HUDEP-2 (cell line): ENCODE measurements around the gene EHD2.
A peak's percentile ranks its signal among the peaks of the same experiment; 100 is the strongest.

ENCODE experiments used
- DNase-seq, 76 experiments: peaks; one replicate each; lab custom pipeline; 2025; ENCODE audit not compliant: unreplicated experiment in 76 of 76; lab: John Stamatoyannopoulos, UW

Gene EHD2

DNA sequence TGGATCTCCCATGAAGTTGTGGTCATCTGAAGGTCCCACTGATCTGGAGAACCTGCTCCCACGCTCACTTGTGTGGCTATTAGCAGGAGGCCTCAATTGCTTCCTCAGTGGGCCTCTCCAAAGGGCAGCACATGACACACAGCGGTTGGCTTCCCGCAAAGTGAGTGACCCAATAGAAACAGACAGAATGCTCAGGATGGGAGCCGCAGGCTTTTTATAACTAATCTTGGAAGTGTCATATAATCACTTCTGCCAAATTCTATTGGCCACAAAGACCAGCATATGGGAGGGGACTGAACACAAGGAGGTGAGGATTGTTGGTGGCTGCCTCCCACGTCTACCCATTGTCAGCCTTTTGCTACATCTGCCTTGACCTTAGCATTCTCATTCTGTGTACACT, 22.1 kb upstream of the EHD2 start:
- no peak for DNase-seq

DNA sequence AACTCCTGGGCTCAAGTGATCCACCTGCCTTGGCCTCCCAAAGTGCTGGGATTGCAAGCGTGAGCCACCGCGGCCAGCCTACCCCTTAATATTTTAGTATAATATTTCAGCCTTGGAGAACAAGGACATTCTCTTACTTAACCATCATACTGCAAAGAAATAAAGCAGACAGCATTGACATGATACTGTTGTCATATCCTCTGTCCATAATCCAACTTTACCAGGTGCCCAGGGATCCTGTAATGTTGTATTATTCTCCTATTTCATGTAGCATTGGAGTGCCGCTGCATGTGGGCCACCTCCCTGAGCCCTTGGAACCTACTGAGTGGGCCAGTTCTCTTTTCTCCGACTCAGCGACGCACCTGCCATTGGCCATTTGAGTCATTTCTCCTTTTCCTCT, 21.4 kb upstream of the EHD2 start:
- DNase-seq = no peak

DNA sequence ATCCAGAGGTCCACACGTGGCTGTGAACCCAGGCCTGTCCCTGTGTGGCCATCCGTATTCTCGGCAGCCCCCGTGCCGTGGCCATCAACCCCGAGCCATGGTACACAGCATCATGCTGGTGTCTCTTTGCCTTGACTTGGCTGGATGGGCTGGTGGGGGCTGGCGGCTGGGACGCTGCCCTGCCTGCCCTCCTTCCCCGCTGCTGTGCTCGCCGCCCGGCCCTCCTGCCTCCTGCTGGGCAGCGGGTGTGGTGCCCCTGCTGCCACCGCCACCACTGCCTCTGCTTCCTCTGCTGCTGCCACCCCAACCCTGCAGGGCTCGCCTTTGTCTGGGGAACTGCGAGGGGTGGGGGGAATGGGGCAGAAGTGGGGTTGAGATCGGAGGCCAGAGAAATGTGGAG, 19.7 kb upstream of the EHD2 start:
- DNase-seq = peak in 1 of 76 experiments; percentile 9

DNA sequence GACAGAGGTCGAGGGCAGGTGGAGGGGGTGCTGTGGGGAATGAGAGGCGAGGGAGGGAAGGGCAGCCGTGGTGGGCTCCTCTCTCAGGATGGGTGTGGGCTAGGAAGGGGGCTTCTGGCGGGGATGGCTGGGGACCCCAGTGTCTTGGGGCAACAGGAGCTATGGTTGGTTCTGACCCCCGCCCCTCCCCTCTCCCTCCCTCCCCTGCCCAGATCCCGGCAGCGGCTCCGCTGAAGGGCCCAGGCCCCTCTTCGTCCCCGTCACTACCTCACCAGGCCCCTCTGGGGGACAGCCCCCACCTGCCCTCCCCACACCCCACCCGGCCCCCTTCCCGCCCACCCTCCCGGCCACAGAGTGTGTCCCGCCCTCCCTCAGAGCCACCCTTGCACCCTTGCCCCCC, 19.3 kb upstream of the EHD2 start:
- DNase-seq = no peak

DNA sequence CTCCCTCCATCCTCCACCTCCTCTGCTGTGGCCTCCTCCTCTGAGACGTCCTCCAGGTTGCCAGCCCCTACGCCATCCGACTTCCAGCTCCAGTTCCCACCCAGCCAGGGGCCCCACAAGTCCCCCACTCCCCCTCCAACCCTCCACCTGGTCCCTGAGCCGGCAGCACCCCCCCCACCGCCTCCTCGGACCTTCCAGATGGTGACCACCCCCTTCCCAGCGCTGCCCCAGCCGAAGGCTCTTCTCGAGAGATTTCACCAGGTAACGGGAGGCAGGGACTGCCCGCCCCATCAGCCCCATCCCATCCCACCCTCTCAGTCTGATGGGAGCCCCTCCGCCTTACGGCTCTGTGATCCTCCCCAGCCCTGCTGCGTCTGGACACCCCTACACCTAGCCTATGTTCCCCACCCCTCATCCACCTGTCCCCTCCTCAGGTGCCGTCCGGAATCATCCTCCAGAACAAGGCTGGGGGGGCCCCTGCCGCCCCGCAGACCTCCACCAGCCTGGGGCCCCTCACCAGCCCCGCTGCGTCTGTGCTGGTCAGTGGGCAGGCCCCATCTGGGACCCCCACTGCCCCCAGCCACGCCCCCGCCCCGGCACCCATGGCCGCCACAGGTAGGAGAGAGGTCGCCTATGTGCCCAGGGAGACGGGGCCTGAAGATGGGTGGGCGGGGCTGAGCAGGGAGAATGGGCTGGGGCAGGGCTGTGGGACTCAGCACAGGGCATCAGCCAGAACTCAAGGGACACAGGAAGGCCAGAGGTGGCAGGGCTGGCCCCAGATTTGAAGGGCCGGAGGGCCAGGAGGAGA, 18.6 kb upstream of the EHD2 start:
- DNase-seq = no peak

DNA sequence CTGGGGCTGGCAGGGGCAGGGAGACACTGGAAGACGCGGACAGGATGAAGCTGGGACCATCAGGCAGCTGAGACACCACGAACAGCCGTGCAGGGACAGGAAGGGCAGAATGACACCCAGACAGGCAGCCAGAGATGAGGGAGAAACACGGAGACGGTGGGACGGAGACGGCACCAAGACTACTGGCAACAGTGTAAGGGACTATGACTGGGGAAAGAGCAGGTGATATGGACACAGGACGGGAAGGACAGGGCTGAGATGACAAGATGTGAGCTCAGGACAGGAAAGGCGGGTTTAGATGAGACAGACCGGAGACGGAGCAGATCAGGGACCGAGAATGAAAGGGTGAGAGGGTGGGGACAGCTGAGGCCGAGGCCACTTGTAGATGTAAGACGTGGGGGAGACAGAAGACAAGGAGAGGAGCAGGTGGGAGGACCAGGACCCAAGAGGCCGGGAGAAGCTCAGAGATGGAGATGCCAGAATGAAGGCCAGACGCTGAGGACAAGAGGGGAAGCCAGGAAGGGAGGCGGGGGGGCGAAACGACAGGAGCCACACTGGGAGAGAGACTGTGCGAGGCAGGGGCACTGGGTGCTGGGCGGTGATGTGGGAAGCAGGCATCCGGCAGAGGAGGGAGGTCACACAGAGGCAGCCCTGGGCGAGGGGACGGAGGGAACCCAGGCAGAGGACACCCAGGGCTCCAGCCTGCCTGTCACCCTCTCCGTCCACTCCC, 17.5 kb upstream of the EHD2 start:
- DNase-seq = no peak

DNA sequence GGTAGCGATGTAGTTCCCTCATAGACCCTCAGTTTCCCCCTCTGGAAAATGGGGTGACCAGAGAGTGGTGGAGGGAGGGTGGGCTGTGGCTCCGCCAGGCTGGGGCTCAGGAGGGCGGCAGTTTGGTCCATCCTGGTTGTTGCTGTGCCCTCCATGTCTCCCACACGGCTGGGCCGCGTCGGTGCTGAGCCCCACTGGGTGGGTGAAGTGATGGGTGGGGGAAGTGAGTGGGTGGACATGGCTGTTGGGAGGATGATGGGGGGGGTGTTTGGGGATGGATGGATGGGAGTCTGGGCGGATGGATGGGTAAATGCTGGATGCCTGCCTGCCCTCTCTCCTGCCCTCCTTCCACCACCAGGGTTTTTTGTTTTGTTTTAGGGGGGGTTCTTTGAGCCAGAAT, 16.6 kb upstream of the EHD2 start:
- DNase-seq = no peak

DNA sequence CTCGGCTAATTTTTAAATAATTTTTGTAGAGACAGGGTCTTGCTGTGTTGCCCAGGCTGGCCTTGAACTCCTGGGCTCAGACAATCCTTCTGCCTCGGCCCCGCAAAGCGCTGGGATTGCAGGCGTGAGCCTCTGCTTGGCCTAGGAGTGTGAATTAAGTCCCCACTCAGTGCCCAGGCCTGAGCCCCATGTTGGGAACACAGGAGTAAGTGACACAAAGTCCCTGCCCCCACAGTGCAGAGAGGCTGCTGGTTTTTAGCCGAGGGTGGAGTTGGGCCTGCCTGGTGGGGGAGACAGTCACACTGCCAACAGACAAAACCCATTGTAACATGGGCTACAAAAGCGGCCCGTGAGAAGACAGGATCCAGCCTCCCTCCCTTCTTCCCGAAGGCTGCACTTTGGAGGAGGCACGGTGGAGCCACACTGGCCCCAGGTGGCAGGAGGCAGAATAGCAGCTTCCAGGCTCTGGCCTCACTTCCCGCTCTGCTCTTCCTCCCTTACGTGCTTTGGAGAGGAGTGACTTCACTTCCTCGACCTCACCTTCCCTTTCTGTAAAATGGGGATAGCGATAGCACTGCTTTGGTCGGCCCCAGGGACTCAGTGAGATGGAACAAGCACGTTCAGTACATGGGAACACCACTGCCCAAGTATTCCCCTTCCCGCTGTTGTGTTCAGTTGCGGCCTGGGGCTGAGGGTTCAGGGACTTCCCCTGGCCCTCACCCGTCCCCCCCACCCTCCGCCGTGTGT, 15.2 kb upstream of the EHD2 start:
- peak in 71 of 76 experiments; percentile 24 to 88 (median 67) for DNase-seq

DNA sequence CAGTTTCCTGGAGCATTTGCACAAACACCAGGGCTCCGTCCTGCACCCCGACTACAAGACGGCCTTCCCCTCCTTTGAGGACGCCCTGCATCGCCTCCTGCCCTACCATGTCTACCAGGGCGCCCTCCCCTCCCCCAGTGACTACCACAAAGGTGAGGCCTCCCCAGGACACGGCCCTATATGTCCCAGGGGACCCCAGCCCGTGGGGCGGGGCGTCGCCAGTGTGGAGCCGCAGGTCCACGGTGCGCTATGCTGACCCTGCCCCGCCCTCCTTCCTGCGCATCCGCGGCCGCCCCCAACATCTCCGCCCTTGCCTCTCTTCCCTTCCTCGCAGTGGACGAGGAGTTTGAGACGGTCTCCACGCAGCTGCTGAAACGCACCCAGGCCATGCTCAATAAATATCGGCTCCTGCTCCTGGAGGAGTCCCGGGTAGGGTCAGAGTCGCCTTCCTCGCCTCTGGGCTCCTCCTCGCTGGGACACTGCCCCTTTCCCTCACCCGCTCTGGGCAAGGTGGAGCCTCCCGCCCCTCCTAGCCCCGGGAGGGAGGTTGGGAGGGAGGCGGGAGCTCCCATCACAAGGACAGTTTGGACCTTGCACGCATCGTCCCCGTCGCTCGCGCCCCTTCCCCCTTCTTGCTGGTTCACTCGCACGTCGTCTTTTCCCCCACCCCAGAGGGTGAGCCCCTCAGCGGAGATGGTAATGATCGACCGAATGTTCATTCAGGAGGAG, 14.4 kb upstream of the EHD2 start:
- no peak for DNase-seq

DNA sequence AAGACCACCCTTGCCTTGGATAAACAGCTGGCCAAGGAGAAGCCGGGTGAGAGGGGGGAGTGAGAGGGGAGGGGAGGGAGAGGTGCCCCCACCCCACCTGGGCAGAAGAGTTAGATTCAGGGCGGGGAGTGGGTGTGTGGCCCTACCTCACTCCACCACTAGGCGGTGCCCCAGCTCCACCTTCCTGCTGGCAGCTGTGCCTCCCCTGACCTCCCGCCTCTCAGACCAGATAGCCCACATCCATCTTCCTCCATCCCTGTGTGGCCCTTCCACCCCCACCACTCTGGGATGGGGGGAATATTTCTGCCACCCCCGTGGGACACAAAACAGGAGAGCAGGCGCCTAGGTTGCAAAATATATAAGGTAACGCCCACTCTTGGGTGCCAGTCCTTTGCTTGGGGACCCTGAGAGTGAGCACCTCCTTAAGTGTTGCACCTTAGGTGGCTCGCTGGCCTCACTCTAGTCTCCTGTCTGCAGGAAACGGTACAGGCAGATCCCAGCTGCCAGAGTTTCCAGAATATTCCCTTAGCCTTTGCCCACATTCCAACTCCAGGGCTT, 13.8 kb upstream of the EHD2 start:
- peak in 52 of 76 experiments; percentile 9 to 74 (median 46) for DNase-seq

DNA sequence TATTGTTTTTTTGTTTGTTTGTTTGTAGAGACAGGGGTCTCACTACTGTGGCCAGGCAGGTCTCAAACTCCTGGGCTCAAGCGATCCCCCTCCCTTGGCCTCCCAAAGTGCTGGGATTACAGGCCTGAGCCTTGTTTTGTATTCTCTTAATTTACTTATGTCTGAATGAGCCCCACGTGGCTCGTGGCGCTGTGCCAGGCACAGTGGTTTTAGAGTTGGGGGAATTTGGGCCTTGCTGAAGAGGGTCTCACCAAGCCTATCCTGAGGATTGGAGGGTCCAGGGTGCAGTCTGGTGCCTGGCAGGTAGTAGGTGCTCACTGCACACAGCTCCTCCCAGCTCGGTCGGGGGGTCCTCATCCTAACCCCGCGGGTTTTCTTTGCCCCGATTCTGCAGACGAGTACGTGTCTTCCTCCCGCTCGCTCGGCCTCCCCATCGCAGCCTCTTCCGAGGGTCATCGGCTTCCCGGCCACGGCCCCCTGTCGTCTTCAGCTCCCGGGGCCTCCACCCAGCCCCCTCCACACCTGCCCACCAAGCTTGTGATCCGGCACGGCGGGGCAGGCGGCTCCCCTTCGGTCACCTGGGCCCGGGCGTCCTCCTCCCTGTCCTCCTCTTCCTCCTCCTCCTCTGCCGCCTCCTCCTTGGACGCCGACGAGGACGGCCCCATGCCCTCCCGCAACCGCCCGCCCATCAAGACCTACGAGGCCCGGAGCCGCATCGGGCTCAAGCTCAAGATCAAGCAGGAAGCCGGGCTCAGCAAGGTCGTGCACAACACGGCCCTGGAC, 12.1 kb upstream of the EHD2 start:
- DNase-seq = no peak

DNA sequence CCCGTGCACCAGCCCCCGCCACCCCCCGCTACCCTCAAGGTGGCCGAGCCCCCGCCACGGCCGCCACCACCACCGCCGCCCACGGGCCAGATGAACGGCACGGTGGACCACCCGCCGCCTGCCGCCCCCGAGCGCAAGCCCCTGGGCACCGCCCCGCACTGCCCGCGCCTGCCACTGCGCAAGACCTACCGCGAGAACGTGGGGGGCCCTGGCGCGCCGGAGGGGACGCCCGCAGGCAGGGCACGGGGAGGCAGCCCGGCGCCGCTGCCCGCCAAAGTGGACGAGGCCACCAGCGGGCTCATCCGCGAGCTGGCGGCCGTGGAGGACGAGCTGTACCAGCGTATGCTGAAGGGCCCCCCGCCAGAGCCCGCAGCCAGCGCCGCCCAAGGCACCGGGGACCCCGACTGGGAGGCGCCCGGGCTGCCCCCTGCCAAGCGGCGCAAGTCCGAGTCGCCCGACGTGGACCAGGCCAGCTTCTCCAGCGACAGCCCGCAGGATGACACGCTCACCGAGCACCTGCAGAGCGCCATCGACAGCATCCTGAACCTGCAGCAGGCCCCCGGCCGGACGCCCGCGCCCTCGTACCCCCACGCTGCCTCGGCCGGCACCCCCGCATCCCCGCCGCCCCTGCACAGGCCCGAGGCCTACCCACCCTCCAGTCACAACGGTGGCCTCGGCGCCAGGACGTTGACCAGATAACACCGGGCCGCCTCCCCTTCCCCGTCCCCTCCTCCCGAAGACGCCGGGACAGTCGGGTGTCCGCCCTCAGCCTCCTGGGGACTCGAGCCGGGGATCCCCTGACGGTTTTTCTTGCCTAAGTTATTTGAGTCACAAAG, 11.3 kb upstream of the EHD2 start:
- no peak for DNase-seq

DNA sequence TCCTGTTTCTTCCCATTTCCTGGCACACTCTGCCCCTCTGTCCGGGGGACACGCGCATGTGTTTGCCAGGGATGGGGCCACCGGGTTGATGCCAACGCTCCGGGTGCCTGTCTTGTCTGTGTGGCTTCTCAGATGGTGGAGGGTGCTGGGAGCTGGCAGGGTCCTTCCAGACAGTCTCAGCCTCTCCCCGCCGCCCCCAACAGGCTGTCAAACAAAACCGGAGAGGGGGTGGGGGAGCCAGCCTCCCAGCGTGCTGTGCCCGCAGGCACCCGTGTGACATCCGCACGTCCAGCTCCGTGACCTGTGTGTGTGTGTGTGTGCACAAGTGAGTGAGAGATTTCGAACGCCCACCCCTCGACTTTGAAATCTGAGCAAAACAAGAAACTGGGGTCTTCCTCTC, 10.6 kb upstream of the EHD2 start:
- DNase-seq = no peak

DNA sequence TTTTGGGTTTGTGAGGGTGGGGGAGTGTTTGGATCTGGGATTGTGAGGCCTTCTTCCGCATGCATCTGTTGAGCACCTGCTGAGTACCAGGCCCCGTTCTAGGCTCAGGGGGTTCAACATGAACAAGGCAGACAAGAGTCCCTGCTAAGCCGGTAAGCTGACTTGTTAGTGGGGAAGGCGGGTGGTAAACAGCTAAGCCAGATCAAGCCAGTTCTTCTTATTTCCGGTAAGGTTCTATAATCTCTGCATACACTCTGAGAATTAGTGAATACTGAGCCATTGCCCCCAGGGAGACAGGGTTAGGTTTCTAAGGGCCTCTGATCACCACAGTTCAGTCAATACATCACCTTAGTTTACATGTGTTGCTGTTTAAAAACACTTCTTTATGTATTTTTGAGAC, 9.9 kb upstream of the EHD2 start:
- DNase-seq = no peak

DNA sequence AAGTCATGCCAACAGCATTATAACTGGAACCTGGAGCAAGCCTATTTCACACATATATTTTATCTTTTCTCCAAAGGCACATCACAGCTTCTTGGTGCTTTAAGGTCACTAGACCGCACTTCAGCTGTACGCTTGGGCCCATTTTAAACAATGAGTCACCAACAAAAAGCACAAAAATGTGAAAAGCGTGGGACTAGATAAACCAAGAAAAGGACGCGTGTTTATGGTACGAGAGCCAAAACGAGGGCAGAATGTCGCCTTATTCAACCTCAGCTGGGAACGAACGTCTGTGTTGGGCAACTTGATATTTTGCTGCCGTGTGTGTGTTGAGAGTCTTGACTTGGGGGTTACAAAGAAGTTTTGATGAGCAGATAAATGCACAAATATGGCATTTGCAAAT, 9.2 kb upstream of the EHD2 start:
- no peak for DNase-seq

DNA sequence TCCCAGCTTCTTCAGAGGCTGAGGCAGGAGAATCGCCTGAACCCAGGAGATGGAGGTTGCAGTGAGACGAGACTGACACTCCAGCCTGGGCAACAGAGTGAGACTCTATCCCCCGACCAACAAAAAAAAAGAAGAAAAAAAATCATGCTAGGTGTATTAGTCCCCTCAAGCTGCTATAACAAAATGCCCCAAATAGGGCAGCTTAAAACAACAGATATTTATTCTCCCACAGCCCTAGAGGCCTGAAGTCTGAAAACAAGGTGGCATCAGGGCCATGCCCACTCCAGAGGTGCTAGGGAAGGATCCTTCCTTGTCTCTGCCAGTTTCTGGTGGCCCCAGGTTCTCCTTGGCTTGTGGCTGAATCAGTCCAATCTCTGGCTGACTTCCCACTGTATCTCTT, 8.6 kb upstream of the EHD2 start:
- DNase-seq = peak in 3 of 76 experiments; percentile 26 to 30 (median 28)

DNA sequence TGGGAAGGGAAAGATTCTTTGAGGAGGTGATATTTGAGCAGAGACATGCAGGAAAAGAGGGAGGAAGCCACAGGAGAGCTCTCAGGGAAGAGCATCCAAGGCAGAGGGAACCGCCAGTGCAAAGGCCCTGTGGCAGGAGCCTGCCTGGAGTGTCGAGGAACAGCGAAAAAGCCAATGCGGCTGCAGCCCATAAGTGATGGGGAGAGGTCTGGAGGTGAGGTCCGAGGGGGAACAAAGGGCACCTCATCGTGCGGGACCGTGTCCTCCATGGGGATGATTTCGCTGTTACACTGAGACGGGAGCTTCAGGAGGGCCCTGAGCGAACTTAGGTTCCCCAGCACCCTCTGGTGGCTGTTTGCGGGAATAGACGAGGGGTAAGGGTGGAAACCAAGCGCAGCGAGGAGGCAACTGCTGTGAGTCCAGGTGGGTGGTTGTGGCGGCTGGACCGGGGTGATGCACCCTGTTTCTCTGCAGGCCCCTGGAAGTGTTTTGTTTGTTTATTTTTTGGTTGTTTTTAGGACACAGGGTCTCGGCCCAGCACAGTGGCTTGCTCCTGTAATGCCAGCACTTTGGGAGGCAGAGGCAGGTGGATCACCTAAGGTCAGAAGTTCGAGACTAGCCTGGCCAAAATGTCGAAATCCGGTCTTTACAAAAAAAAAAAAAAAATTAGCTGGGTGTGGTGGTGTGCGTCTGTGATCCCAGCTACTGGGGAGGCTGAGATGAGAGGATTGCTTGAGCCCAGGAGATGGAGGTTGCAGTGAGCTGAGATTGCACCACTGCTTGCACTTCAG, 5.9 kb upstream of the EHD2 start:
- DNase-seq = peak in 68 of 76 experiments; percentile 17 to 87 (median 67)

DNA sequence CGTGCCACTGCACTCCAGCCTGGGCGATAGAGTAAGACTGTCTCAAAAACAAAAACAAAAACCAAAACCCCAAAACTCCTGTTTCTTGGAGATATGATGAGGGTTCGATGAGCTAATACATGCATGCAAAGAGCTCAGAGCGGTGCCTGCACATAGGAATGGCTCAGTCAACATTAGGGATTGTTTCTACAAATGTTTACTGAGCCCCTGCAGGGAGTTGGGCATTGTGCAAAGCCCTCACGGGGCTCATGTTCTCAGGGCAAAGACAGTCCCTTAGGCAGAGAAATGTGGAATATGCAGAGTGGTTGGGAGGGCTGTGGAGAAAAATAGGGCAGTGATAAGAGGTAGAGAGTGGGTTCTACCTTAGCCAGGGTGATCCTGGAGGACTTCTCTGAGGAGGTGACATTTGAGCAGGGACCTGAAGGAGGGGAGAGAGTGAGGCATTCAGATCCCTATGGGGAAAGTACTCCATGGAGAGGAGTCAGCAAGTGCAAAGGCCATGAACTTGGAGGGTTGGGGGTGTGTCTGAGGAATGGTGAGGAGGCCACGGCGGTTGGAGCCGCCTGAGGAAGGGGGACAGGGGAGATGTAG, 1.5 kb upstream of the EHD2 start:
- DNase-seq = no peak
